GM20431 (cell line): ENCODE measurements around the gene TRMT1.
"Not testable (repeated sequence)": the region's sequence is repeated elsewhere in the genome, so short reads cannot be mapped to it uniquely, and the experiment has no call there.

Experiments
- in situ Hi-C: fragments of 300-500 bp; cut with MseI, MboI; formaldehyde crosslinking; loops from one replicate; pipeline ENCODE4 v1.15.0; 2020; ENCODE audit warnings: low sequenced_read_pairs; ENCODE audit not compliant: unreplicated experiment

Gene TRMT1

DNA sequence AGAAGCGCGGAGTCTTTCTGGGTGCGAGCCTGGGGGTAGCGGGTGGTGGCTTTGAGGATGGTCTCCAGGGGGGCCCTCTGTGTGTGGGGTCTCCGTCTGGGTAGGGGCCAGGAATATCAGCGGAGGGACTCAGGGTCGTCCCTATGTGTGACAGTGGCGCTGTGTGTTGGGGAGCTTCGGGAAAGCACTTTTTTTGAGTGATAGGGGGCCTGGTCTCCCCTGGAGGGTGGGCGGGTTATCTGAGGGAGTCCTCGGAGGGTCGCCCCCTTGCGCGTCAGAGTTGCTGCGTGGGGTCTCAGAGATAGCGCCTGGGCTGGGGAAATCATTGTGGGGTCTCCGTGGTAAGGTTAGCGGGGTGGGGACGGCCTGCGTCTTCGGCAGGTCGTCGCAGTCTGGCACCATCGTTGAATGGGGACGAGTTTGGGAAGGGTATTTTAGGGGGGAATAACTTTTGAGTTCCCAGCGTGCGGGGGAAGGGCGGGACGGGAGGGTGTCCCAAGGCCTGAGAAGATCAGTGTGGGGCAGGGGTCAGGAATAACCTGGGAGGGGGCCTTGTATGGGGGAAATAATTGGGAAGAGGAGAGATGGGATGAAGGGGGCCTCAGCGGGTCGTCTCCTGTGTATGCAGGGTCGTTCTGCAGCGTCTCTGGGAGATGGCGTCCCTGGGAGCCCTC lies 34.5 kb upstream of the TRMT1 start:
- in situ Hi-C loops, result no loop called here

DNA sequence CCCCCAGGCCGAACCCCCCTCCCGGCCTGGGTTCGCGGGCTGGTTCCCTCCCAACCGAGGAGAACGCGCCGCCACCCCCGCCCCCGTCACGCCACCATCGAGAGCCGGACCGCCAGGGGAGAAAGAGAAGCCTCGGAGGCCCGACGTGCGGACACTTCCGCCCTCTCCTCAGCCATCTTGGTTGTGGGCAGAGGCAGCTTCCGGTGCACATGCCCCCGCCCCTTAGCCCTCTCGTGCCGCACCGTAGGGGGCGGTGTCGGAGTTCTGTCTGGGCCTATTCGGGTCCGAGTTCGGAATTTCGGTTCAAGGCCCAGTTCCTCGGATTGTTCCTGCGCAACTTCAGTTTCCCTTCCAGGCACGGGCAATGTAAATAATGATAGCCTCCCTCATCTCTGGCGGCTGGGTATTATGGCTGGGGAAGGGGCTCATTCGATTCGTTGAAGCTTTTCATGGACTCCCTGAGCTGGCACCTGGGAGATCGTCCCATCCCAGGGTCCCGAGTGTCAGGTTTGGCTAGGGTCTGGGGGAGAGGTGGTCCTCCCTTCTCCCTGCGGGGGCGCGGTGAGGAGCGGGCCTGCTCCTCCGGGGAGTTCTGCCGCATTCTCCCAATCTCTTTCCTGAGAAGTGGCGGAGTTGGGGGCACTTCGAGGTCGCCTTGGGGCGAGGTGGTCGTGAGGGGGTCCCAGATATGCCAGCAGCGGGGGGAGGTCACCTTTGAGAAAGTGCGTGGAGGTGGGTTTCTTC lies 33.8 kb upstream of the TRMT1 start, which contains the start of the genes IER2 and STX10:
Gene IER2, plus strand, starts transcription at position 225 of the 744 bp plus-strand sequence. CDS start 2,776 bp downstream, outside the sequence.
Gene STX10, minus strand, starts transcription at position 189 of the 744 bp plus-strand sequence. CDS start 202 bp downstream, outside the sequence.
- in situ Hi-C loops, result no loop called here

DNA sequence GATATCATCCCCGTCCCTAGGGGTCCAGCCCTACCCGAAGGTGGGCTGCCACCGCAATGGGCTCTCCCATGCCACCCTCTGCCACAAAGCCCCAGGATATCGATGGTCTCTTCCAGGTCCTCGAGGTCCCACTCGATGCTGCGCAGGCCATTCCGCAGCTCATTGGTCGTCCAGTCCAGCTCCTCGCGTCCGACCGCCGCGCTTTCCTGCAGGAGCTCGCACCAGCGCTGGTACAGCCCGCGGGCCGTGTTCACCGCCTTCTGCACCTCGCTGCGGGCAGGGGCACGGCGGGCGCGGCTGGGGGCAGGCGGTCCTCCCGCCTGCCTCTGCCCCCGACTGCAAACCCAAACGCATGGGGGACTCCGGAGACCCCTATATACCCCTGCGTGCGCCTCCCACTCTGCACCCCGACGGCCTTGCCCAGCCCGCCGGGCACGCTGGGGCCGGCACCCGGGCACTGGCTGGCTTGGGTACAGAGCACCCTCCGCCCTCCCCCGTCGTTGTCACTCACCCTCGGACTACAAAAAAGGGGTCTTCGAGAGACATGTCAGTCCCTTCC lies 33.2 kb upstream of the TRMT1 start:
- in situ Hi-C loops, result no loop called here

DNA sequence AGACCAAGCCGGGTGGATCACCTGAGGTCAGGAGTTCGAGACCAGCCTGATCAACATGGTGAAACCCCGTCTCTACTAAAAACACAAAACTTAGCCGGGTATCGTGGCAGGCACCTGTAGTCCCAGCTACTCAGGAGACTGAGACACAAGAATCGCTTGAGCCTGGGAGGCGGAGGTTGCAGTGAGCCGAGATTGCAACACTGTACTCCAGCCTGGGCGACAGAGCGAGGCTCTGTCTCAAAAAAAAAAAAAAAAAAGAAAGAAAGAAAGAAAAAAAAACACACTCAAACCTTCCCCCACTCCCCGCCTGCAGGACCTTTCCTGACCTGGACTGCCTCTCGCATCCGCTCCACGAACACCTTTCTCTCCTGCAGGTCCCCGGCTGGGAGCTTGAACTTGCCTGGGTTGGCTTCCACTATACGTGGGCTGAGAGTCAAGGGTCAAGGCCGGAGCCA lies 32.7 kb upstream of the TRMT1 start:
- in situ Hi-C loops, result not testable (repeated sequence)

DNA sequence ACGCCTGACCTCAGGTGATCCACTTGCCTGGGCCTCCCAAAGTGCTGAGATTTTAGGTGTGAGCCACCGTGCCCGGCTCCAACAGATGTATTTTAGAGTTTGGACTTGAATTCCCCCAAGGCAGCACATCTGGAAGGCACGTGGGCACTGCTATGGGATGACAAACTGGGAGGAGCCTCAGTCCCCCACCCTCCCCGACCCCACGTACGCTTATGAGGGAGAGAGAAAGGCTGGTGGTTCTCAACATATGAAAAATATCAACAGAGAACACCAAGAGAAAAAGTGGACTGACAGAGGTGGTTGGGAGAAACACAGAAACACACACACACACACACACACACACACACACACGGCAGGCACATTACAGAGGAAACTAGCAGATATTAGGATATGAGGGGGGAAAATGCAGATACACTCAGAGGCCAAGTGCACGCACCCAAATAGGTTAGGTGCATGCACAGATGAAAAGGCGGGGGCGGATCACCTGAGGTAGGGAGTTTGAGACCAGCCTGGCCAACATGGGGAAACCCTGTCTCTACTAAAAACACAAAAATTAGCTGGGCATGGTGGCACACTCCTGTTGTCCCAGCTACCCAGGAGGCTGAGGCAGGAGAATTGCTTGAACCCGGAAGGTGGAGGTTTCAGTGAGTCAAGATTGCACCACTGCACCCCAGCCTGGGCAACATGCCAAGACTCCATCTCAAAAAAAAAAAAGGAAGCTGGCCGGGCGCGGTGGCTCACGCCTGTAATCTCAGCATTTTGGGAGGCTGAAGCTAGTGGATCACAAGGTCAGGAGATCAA lies 30.4 kb upstream of the TRMT1 start:
- in situ Hi-C loops, result no loop called here

DNA sequence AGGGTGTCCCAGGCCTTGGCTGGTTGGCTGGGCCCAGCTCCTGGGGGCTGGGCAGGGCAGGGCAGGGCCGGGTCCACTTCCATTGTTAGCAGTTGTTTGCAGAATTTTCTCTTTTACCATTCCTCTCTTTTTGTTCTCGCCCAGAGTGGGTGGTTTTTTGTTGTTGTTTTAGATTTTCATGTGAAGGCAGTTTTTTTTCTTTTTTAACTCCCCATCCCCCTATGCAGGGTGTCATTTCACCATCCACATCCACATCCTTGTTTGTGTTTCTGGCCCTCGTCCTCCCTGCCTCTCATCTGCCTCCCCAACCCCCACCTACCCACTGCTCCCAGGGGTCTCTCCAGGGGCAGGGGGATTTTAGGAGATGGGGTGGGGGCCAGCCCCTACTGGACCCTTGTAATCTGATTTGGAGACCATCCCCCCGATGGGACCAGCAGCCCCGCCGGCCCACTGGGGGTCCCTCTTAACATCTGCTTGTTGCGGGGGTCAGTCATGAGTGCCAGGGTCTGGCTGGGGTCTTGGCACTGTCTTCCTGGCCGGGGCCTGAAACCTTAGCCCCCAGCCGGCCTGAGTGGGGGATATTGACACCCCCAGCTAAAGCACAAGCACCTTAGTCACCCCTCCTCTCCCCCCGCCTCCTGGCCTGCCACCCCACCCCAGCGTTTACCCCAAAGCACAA lies 23.2 kb upstream of the TRMT1 start:
- in situ Hi-C loops, result no loop called here

DNA sequence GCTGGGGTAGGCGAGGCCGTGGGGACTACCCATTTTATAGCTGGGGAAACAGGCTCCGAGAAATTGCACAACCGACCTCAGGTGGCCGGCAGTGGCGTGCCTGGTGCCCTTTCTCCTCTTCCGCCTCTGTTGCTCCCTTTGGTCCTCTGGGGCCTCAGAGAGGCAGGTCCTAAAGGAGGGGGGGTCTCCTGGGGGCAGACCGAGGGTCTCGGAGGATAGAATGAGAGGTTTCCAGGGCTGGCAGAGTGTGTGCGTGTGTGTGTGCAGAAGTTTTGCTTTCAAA lies 22.3 kb upstream of the TRMT1 start:
- in situ Hi-C loops, result no loop called here

DNA sequence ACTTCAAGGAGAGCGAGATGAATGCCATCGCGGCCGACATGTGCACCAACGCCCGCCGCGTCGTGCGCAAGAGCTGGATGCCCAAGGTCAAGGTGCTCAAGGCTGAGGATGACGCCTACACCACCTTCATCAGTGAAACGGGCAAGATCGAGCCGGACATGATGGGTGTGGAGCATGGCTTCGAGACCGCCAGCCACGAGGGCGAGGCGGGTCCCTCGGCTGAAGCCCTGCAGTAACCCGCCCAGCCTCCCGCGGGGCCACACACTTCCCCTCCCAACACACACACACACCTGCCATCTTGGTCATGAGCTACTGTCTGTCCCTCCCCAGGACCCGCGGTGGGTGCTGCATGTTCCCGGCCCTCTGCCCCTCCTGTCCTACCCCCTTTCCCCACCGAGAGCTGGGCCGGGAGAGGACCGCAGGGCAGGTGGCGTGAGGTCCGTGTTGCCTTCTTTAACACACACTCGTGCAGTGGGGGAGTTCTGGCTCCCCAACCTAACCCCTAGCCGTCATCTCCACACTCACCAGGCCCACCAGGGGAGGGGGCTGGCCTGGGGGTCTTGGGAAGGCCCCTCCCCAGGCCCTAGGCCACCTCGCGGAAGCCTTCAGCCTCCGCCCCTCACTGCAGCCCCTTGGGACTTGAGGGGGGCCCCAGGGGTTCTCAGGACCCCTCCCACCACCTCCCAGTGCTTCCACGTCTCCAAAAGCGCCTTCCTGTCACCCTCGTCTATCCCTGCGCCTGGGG lies 21.8 kb upstream of the TRMT1 start:
- in situ Hi-C loops, result no loop called here

DNA sequence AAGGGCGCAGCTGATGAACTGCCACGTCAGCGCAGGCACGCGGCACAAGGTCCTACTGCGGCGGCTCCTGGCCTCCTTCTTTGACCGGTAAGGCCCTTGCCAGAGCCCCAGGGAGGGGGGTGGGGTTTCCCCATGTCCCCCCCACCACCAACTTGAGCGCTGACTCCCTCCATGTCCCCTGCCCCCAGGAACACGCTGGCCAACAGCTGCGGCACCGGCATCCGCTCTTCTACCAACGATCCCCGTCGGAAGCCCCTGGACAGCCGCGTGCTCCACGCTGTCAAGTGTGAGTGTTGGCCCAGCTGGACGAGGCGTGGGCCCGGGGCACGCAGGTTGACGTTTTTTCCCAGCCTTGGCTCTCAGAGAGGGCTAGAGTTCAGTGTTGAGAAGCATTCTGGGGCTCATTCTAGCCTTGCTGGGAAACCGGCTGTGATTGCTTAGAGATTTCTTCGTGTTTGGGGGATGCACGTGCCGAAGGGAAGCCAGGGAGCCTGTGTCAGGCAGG lies 20.8 kb upstream of the TRMT1 start:
- in situ Hi-C loops, result no loop called here

DNA sequence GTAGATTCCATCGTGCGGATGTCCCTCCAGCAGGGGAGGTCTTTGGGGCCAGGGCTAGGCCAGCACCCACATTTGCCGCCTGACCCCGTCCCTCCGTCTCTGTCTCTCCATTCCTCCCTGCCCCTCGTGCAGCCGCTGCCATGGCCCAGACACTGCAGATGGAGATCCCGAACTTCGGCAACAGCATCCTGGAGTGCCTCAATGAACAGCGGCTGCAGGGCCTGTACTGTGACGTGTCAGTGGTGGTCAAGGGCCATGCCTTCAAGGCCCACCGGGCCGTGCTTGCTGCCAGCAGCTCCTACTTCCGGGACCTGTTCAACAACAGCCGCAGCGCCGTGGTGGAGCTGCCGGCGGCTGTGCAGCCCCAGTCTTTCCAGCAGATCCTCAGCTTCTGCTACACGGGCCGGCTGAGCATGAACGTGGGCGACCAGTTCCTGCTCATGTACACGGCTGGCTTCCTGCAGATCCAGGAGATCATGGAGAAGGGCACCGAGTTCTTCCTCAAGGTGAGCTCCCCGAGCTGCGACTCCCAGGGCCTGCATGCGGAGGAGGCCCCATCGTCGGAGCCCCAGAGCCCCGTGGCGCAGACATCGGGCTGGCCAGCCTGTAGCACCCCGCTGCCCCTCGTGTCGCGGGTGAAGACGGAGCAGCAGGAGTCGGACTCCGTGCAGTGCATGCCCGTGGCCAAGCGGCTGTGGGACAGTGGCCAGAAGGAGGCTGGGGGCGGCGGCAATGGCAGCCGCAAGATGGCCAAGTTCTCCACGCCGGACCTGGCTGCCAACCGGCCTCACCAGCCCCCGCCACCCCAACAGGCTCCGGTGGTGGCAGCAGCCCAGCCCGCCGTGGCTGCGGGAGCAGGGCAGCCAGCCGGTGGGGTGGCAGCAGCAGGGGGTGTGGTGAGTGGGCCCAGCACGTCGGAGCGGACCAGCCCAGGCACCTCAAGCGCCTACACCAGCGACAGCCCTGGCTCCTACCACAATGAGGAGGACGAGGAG lies 18.8 kb upstream of the TRMT1 start:
- in situ Hi-C loops, result no loop called here

DNA sequence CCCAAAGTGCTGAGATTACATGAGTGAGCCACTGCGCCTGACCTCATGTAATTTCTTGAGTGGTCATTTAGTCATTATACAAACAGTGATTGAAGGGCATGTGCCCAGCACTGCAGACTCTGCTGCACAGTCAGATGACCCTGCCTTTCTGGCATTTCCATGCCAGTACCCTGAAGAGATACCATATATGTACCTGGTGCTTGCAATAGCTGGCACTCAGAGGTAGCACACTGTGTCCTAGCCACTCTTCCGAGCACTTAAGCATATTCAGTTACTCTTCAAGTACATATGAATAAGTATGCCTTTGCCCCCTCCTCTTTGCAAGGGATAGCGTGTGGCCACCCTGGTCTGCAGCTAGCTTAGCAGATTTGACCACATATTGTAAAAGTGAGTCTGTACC lies 18.1 kb upstream of the TRMT1 start:
- in situ Hi-C loops, result no loop called here

DNA sequence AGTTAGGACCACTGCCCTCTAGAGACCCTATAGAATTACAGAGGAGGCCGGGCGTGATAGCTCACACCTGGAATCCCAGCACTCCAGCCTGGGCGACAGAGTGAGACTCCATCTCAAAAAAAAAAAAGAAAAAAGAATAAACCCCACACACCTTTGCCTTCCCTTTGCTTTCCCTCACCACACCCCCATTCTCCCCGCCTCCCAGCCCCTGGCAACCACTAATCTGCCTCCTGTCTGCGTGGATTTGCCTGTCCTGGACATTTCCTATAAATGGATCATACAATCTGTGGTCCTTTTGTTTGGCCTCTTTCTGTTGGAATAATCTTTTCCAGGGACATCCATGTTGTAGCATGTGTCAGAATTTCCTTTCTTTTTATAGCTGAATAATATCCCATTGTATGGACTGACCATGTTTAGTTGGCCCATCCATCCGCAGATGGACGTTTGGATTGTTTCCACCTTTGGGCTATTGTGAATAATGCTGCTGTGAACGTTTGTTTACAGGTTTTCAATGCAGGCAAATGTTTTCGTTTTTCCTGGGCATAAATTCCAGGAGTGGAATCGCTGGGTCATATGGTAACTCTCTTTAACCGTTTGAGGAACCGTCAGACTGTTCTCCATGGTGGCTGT lies 16.8 kb upstream of the TRMT1 start:
- in situ Hi-C loops, result no loop called here

DNA sequence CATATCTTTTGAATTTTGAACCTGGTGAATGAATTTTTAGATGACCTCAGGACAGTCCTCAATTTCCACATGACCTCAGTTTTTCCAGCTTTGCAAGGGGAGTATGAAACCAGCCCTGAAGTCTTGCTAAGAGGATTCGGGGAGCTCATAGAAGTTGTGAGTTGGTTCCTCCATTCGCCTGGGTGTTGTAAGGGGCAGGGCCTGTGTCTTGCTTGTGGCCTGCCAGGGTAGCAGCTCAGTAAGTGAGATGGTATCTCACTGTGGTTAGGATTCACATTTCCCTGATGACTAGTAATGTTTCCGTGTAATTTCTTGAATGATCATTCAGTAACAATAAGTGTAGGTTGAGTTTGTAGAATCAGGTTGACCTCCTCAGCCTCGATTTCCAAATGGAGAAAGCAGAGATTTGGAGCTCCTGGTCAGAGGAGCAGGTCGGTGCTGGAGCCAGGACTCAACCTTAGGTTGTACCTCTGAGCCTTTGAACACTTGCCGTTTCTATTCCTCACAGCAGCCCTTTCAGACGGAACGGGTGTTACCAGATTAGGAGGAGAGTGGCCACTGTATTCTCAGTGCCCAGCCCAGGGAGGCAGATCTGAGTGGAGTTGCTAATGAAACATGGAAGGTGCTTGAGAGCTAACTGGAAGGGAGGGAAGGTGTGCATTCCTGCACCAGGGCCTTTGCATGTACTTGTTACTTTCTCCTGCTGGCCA lies 16.1 kb upstream of the TRMT1 start:
- in situ Hi-C loops, result no loop called here

DNA sequence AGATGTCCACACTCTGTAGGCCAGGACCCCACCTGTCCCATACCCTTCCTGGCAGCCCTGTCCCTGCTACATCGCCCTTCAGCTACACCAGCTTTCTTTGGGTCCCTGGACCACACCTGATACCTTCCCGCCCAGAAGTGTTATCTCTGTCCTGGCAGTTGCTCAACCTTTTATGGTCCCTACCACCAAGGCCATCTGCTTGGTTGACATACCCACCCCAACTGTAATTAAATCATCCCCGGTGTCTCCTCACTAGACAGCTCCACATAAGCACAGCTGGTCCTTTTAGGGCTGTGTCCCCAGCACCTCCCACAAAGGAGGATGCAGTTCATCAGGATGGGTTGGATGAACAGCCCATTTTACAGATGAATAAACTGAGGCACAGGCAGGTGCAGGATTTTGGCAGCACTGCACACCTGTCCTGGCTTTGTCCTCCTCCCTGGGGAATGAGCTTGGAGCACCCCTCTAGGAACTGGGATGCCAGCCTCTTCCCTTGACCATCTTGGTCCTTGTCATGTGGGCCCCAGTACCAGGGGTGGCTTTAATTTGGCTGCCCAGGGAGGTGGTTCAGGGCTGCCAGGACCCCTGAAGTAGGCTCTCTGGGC lies 14.4 kb upstream of the TRMT1 start:
- in situ Hi-C loops, result no loop called here

DNA sequence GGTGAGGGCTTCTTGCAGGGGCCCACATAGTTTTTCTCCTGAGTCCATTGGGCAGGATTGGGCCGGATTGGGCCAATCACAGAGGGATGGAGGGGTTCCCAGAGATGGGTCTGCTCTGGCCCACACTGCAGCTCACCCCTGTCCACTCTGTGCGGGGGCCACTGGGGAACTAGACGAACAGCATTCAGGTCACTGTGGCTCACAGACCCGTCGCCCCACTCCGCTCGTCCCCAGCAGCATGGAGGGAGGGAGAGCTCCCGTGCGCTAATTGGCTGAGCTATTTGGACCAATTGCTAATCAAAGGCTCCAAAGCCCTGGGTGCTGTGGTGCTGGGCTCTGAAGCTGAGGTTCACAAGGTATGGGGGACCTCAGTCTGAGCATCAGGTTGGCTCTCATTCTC lies 12.8 kb upstream of the TRMT1 start:
- in situ Hi-C loops, result no loop called here

DNA sequence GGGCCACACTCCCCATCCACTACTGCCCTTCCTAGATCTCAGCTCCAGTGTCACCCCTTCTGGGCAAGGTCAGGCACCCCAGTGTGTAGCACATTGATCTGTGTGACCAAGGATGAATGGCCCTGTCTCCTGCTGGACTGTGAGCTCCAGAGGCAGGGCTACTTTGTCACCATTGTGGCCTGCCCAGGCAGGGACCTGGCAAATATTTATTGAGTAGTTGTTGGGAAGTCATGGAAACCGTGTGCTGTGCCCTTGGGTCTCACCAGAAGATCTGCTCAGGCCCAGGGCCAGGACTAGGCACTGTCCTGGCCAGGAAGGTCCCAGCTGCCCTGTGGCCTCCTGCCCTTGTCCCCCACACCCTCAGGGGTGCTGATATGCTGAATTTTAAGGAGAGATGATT lies 12.0 kb upstream of the TRMT1 start:
- in situ Hi-C loops, result no loop called here
